ENCODE data around the gene CAPN12. TPM values are rescaled to one million over a fixed set of nuclear protein-coding genes. Genes with fewer than 3 reads are reported as not detected.
A peak's percentile ranks its signal among the peaks of the same experiment; 100 is the strongest.

The CAPN12 gene
- total RNA-seq, 3 donors from 2014 or later (not counting 1 experiment from before 2014, with no cell fraction given), result 7.4 to 51.0 (median 26.7) TPM

DNA sequence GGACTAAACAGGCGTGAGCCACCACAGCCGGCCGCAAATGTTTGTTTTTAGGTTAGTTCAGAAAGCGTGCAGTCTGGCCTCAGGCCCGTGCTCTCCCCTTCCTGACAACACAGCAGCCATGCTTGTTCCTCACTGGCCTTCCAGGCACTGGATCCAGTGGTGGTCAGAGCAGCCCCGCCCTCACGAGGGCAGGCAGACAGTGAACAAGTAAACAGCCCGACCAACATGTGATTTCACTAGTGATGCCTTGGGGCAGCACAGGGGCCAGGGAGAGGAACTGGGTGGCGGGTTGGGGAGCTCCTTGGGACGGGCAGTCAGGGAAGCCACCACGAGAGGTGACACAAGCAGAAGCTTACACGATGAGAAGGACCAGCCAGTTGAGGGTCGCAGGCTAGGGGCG is 40.8 kb downstream of the CAPN12 start:
- H3K4me1 Mint-ChIP-seq, result peaks cover 21 to 29% of the 10 kb centered on the region in 2 donors
- H3K27ac Mint-ChIP-seq, result peak overlapping the region; percentile 46 to 64
- H3K27me3 ChIP-seq (ENCODE audit: control insufficient read depth, insufficient read depth, low read length), result no peaks in the 10 kb centered on the region
- H3K9me3 ChIP-seq (ENCODE audit: control insufficient read depth, insufficient read depth, low read length), result no peaks in the 10 kb centered on the region
- ATAC-seq (no peak), DNase-seq (no peak)
- H3K27ac ChIP-seq (ENCODE audit: low read length), result no peak overlapping the region
- H3K4me1 ChIP-seq (ENCODE audit: control insufficient read depth, insufficient read depth, low read length), result peaks cover 35% of the 10 kb centered on the region
- no peak for TF ChIP-seq CTCF (IDR thresholded peaks at IDR 0.05)
- H3K36me3 ChIP-seq (ENCODE audit: control insufficient read depth, insufficient read depth, low read length), result peaks cover 77% of the 10 kb centered on the region
- 96% methylated on average over 14 of the region's 14 CpGs for WGBS (ENCODE audit: insufficient coverage)
- H3K4me3 Mint-ChIP-seq, result no peak overlapping the region
- no peaks in the 10 kb centered on the region for H3K9me3 Mint-ChIP-seq
- H3K27me3 Mint-ChIP-seq (ENCODE audit: low read depth in 2 of 2), result no peaks in the 10 kb centered on the region
- no peak overlapping the region for H3K4me3 ChIP-seq (ENCODE audit: low read length)
- intact Hi-C loops (cut with micrococcal nuclease), result no loop called here
- no peaks in the 10 kb centered on the region for H3K36me3 Mint-ChIP-seq

- TF ChIP-seq CTCF (IDR thresholded peaks at IDR 0.05), result no peak
- Histone ChIP-seq H3K4me1 (ENCODE audit: control insufficient read depth, insufficient read depth, low read length) (peaks cover 41% of the 10 kb centered on the region), H3K9me3 (ENCODE audit: control insufficient read depth, insufficient read depth, low read length) (no peaks in the 10 kb centered on the region), H3K27me3 (ENCODE audit: control insufficient read depth, insufficient read depth, low read length) (no peaks in the 10 kb centered on the region), H3K27ac (ENCODE audit: low read length) (no peak overlapping the region), H3K4me3 (ENCODE audit: low read length) (no peak overlapping the region), H3K36me3 (ENCODE audit: control insufficient read depth, insufficient read depth, low read length) (peaks cover 65% of the 10 kb centered on the region)
- ATAC-seq (no peak), DNase-seq (no peak)
- intact Hi-C loops (cut with micrococcal nuclease), result no loop called here
- WGBS (ENCODE audit: insufficient coverage), result 97% methylated on average over 14 of the region's 14 CpGs
- H3K4me1 Mint-ChIP-seq, result peaks cover 31 to 36% of the 10 kb centered on the region in 2 donors
- no peak overlapping the region for H3K27ac Mint-ChIP-seq
- H3K9me3 Mint-ChIP-seq, result no peaks in the 10 kb centered on the region
- H3K36me3 Mint-ChIP-seq, result no peaks in the 10 kb centered on the region
- no peaks in the 10 kb centered on the region for H3K27me3 Mint-ChIP-seq (ENCODE audit: low read depth in 2 of 2)
- H3K4me3 Mint-ChIP-seq, result no peak overlapping the region
Observed at GRCh38 chr19:38702278-38702677, 42.0 kb downstream of the CAPN12 start.

GRCh38 chr19:38701455-38702063 is 42.7 kb downstream of the CAPN12 start:
- 92% methylated on average over 11 of the region's 11 CpGs for whole genome bisulfite sequencing (ENCODE audit: insufficient coverage)
- Histone ChIP-seq H3K4me3 (ENCODE audit: low read length) (no peak overlapping the region), H3K9me3 (ENCODE audit: control insufficient read depth, insufficient read depth, low read length) (no peaks in the 10 kb centered on the region), H3K27me3 (ENCODE audit: control insufficient read depth, insufficient read depth, low read length) (no peaks in the 10 kb centered on the region), H3K4me1 (ENCODE audit: control insufficient read depth, insufficient read depth, low read length) (peaks cover 47% of the 10 kb centered on the region), H3K27ac (ENCODE audit: low read length) (no peak overlapping the region), H3K36me3 (ENCODE audit: control insufficient read depth, insufficient read depth, low read length) (peaks cover 64% of the 10 kb centered on the region)
- H3K4me3 Mint-ChIP-seq, result no peak overlapping the region
- DNase-seq (no peak), ATAC-seq (no peak)
- intact Hi-C loops (cut with micrococcal nuclease), result no loop called here
- H3K27me3 Mint-ChIP-seq (ENCODE audit: low read depth in 2 of 2), result no peaks in the 10 kb centered on the region
- TF ChIP-seq CTCF (IDR thresholded peaks at IDR 0.05), result no peak
- peaks cover 38 to 43% of the 10 kb centered on the region in 2 donors for H3K4me1 Mint-ChIP-seq
- H3K36me3 Mint-ChIP-seq, result no peaks in the 10 kb centered on the region
- no peak overlapping the region for H3K27ac Mint-ChIP-seq
- H3K9me3 Mint-ChIP-seq, result no peaks in the 10 kb centered on the region

- H3K27ac Mint-ChIP-seq, result peak overlapping the region in 1 of 2 donors; percentile 93
- no peak for TF ChIP-seq CTCF (IDR thresholded peaks at IDR 0.05)
- H3K9me3 Mint-ChIP-seq, result no peaks in the 10 kb centered on the region
- H3K27me3 ChIP-seq (ENCODE audit: control insufficient read depth, insufficient read depth, low read length), result no peaks in the 10 kb centered on the region
- ATAC-seq (no peak), DNase-seq (no peak)
- no peak overlapping the region for H3K4me3 ChIP-seq (ENCODE audit: low read length)
- H3K27ac ChIP-seq (ENCODE audit: low read length), result no peak overlapping the region
- 97% methylated on average over 18 of the region's 18 CpGs for WGBS (ENCODE audit: insufficient coverage)
- intact Hi-C loops (cut with micrococcal nuclease), result no loop called here
- no peaks in the 10 kb centered on the region for H3K27me3 Mint-ChIP-seq (ENCODE audit: low read depth in 2 of 2)
- H3K4me1 ChIP-seq (ENCODE audit: control insufficient read depth, insufficient read depth, low read length), result peaks cover 52% of the 10 kb centered on the region
- H3K4me3 Mint-ChIP-seq, result no peak overlapping the region
- H3K36me3 ChIP-seq (ENCODE audit: control insufficient read depth, insufficient read depth, low read length), result peaks cover 60% of the 10 kb centered on the region
- H3K4me1 Mint-ChIP-seq, result peaks cover 44 to 49% of the 10 kb centered on the region in 2 donors
- H3K36me3 Mint-ChIP-seq, result no peaks in the 10 kb centered on the region
- H3K9me3 ChIP-seq (ENCODE audit: control insufficient read depth, insufficient read depth, low read length), result no peaks in the 10 kb centered on the region
Observed at GRCh38 chr19:38700902-38701454, 43.3 kb downstream of the CAPN12 start.

Data from natural killer cell (primary cell).